ENCODE results near the gene KIF24.
"Not testable (repeated sequence)": the region's sequence is repeated elsewhere in the genome, so short reads cannot be mapped to it uniquely, and the experiment has no call there.

The KIF24 gene

GRCh38 chr9:34321451-34321850 lies 7.6 kb downstream of the KIF24 start:
- DNase-seq, result no peak

- DNase-seq, result no peak
These were observed 10.8 kb downstream of the KIF24 start for GRCh38 chr9:34318163-34318790.

- no peak for DNase-seq
These were observed 11.6 kb downstream of the KIF24 start for GRCh38 chr9:34317436-34317835.

DNA sequence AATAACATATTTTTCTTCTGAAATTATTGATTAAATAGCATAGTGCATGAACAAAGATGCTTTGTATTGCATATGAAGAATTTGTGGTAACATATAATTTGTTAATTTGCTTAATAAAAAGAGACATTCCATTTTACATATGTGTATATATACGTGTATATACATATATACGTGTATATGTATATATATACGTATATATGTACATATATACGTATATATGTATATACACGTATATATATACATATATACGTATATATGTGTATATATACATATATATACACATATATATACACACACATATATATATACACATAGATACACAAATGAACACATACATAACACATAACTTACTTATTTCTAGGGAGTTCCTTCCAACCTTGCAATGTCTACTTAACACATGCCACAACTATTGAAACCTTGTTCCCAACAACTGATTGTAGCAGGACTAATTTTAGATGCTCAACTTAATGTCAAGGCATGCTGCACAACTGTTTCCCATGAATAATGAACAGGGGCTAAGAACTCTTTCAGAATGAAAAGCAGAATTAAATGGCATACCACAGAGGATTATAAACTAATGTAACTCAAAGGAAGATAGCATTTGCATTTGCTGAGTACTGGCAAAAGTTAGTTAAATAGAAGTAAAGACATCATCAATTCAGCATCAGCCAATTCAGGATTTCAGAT lies 17.4 kb downstream of the KIF24 start:
- no peak for DNase-seq

GRCh38 chr9:34310215-34310614 lies 18.9 kb downstream of the KIF24 start:
- no peak for DNase-seq

DNA sequence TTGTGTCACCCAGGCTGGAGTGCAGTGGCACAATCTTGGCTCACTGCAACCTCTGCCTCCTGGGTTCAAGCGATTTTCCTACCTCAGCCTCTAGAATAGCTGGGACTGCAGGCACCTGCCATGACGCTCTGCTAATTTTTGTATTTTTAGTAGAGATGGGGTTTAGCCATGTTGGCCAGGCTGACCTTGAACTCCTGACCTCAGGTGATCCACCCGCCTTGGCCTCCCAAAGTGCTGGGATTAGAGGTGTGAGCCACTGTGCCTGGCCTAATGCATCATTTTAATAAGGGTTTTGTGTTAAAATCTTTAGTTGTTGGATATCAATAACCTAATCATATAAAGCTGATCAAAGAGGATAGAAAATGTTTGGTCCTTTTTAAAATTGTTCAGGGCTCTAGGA lies 20.8 kb downstream of the KIF24 start:
- not testable (repeated sequence) for DNase-seq

DNA sequence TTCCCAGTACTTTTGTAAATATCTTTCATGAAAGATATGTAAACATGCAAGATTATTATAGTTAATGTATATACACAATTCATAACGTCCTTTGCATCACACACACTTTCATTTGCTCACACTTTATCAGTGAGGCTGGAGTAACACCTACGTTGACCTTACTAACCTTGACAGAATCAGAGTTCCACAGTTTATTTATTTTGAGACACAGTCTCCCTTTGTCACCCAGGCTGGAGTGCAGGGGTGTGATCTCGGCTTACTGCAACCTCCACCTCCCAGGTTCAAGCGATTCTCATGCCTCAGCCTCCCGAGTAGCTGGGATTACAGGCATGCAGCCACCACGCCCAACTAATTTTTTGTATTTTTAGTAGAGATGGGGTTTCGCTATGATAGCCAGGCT lies 28.0 kb downstream of the KIF24 start:
- not testable (repeated sequence) for DNase-seq

DNA sequence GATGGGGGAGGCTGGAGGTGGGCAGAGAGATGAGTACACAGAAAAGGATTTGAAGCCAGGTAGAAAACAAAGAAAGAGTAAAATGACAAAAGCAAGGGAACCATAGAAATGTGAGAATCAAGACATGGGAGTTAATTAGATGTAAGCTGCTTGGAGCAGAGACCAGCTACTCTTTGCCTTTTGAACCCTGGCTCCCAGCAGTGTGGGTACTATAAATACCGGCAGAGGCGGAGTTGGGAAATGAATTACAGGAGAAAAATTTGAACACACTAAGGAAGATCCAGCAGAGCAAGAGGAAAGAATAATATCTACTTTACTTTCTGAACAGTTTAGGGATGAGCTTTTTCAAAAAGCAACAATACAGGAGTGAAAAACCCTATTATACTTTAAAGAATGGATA lies 36.5 kb downstream of the KIF24 start:
- no peak for DNase-seq

- DNase-seq, result no peak
These were observed 37.6 kb downstream of the KIF24 start for GRCh38 chr9:34291423-34291822.

DNA sequence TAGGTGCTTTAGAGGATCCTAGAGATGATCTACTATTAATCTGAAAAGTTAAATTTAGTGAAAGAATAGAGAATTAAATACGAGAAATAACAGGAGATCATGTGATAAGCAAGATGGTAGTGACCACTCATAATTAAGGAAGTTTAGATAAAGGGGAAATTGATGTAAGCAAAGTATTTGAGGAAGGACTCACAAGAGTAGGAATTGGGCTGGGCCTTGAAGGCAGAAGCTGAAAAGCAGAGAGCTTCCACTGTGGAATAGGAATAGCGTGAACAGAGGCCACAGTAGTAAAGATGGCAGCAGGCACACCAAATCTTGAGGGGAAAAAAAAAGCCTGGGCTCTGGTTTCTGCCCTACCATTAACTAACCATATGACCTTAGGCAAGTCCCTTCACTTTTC lies 38.0 kb downstream of the KIF24 start:
- DNase-seq, result no peak

- no peak for DNase-seq
These were observed 39.9 kb downstream of the KIF24 start for GRCh38 chr9:34289159-34289558.

- DNase-seq, result no peak
These were observed 47.0 kb downstream of the KIF24 start for GRCh38 chr9:34282096-34282495.

DNA sequence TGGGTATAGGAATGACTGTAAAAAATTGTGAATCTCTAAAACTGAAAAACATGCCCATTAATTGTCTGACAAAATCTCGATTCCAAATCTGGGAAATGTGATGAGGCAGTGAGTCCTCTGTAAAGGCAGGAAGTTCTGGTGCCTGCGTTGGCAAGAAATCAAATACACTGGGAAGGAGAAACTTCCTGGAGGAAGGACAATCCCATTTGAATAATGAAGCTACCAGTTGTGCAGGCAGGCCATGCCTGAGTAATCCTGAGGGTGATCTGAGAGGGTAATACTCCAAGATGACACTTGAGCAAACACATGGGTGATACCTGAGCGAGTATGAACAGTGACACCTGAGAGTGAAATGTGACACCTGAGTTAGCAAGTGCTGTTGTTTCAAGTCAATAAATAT lies 49.7 kb downstream of the KIF24 start:
- no peak for DNase-seq

All from activated gamma-delta T cell (primary cell).